SK-N-SH (cell line): Measurements from ENCODE around the gene STRADB. TPM values are rescaled to one million over a fixed set of nuclear protein-coding genes. Genes with fewer than 3 reads are reported as not detected.

Experiments
- CTCF ChIA-PET: fragments of 300-600, 350-600 bp; formaldehyde crosslinking; extraction: SDS; loops from one replicate; lab custom pipeline; 2021; lab: Yijun Ruan, JAX
- POLR2A ChIA-PET: fragments of 350-600 bp; sonication (Branson Sonifier 250); formaldehyde crosslinking; extraction: SDS; loops from one replicate; lab custom pipeline; 2020; ENCODE audit warnings: antibody characterized with exemption, inconsistent platforms; lab: Yijun Ruan, JAX
- DNase-seq: peaks from one replicate; pipeline ENCODE4 v3.0.0; 2012
- H2AFZ ChIP-seq: fragments of 200-600 bp; sonication (generic); 2 replicates; pipeline ENCODE4 v1.8.1; 2016; ENCODE audit warnings: antibody characterized with exemption, mild to moderate bottlenecking, low read depth
- H3F3A ChIP-seq: fragments of 200-600 bp; sonication (generic); replicated peaks from 2 replicates; pipeline ENCODE3; 2016; ENCODE audit warnings: antibody characterized with exemption, mild to moderate bottlenecking; ENCODE audit not compliant: insufficient read depth
- H3K27ac ChIP-seq, 2 experiments: fragments of 200-500 bp in 1 of 2; fragments of 200-600 bp in 1 of 2; sonication (Bioruptor generic) in 1 of 2; sonication (generic), shearing (Covaris generic) in 1 of 2; 2 replicates each; pipeline versions ENCODE4 v1.5.1 to v1.6.1; 2014 to 2016; ENCODE audit warnings: low read depth in 2 of 2, inconsistent platforms in 1 of 2, low read length in 1 of 2, mild to moderate bottlenecking in 1 of 2, mixed read lengths in 1 of 2
- H3K27me3 ChIP-seq: fragments of 200-600 bp; sonication (generic), shearing (Covaris generic); 2 replicates; pipeline ENCODE4 v1.6.1; 2016; ENCODE audit warnings: mixed run types; ENCODE audit not compliant: insufficient read depth
- H3K36me3 ChIP-seq, 2 experiments: fragments of 200-500 bp in 1 of 2; fragments of 200-600 bp in 1 of 2; sonication (Bioruptor generic) in 1 of 2; sonication (generic) in 1 of 2; replicated peaks in 1 of 2; 2 replicates each; pipeline versions ENCODE3 to v1.5.1; 2014 to 2016; ENCODE audit warnings: low read length in 1 of 2, mild to moderate bottlenecking in 1 of 2; ENCODE audit not compliant: insufficient read depth in 2 of 2, control insufficient read depth in 1 of 2
- H3K4me1 ChIP-seq, 2 experiments: fragments of 200-500 bp in 1 of 2; fragments of 200-600 bp in 1 of 2; sonication (Bioruptor generic) in 1 of 2; sonication (generic), shearing (Covaris generic) in 1 of 2; 2 replicates each; pipeline versions ENCODE4 v1.5.1 to v1.6.1; 2014 to 2016; ENCODE audit warnings: low read depth in 1 of 2, low read length in 1 of 2, mixed run types in 1 of 2; ENCODE audit not compliant: insufficient read depth in 2 of 2, control insufficient read depth in 1 of 2
- H3K4me2 ChIP-seq: fragments of 200-600 bp; sonication (generic), shearing (Covaris generic); 2 replicates; pipeline ENCODE4 v1.6.1; 2017; ENCODE audit warnings: mixed run types
- H3K4me3 ChIP-seq, 2 experiments: fragments of 200-500 bp in 1 of 2; fragments of 200-600 bp in 1 of 2; sonication (Bioruptor generic) in 1 of 2; sonication (generic), shearing (Covaris generic) in 1 of 2; 2 replicates each; pipeline versions ENCODE4 v1.5.1 to v1.8.1; 2014 to 2016; ENCODE audit warnings: low read depth in 2 of 2, inconsistent platforms in 1 of 2, low read length in 1 of 2, mild to moderate bottlenecking in 1 of 2, mixed read lengths in 1 of 2, moderate library complexity in 1 of 2
- H3K79me2 ChIP-seq: fragments of 200-600 bp; sonication (generic); 2 replicates; pipeline ENCODE4 v1.8.1; 2017; ENCODE audit warnings: mild to moderate bottlenecking; ENCODE audit not compliant: insufficient read depth
- H3K9ac ChIP-seq: fragments of 200-600 bp; sonication (generic); 2 replicates; pipeline ENCODE4 v1.6.1; 2017; ENCODE audit warnings: mixed run types
- H3K9me2 ChIP-seq: fragments of 200-600 bp; sonication (generic); 2 replicates; pipeline ENCODE4 v1.6.1; 2017; ENCODE audit warnings: mixed run types
- H3K9me3 ChIP-seq: fragments of 200-600 bp; sonication (generic); 2 replicates; pipeline ENCODE4 v1.6.1; 2017; ENCODE audit warnings: mixed run types, mild to moderate bottlenecking, moderate library complexity
- H4K20me1 ChIP-seq: fragments of 200-600 bp; sonication (generic); 2 replicates; pipeline ENCODE4 v1.6.1; 2017; ENCODE audit warnings: mild to moderate bottlenecking, mixed run types; ENCODE audit not compliant: insufficient read depth
- CHD2 ChIP-seq: fragments of 150-350 bp; IDR thresholded peaks from 2 replicates; pipeline ENCODE4 v1.6.1; 2018; ENCODE audit warnings: low read length; ENCODE audit not compliant: partially characterized antibody
- FOSL2 ChIP-seq: IDR thresholded peaks from 2 replicates; pipeline ENCODE4 v1.4.0; 2012; ENCODE audit warnings: low read depth, mild to moderate bottlenecking, moderate library complexity, borderline replicate concordance
- FOXJ3 ChIP-seq: sonication (generic); formaldehyde crosslinking; IDR thresholded peaks from 2 replicates; pipeline ENCODE4 v1.5.1; 2020; ENCODE audit warnings: mild to moderate bottlenecking, missing genetic modification reagents
- FOXM1 ChIP-seq: IDR thresholded peaks from 2 replicates; pipeline ENCODE4 v1.4.0; 2012; ENCODE audit warnings: low read depth, mild to moderate bottlenecking
- GABPA ChIP-seq: IDR thresholded peaks from 2 replicates; pipeline ENCODE4 v1.4.0; 2012; ENCODE audit warnings: low read depth, mild to moderate bottlenecking
- GATA2 ChIP-seq: sonication (generic); formaldehyde crosslinking; IDR thresholded peaks from 2 replicates; pipeline ENCODE4 v1.5.0; 2020; ENCODE audit warnings: mild to moderate bottlenecking, missing genetic modification reagents
- JUND ChIP-seq: IDR thresholded peaks from 2 replicates; pipeline ENCODE4 v1.4.0; 2012
- MEF2A ChIP-seq: IDR thresholded peaks from 2 replicates; pipeline ENCODE4 v1.4.0; 2012; ENCODE audit warnings: low read depth, borderline replicate concordance
- MXI1 ChIP-seq: IDR thresholded peaks from 2 replicates; pipeline ENCODE4 v1.6.1; 2012; ENCODE audit warnings: mild to moderate bottlenecking, low read depth, low read length, improper control_type of control experiment
- NFIC ChIP-seq: IDR thresholded peaks from 2 replicates; pipeline ENCODE4 v1.4.0; 2012; ENCODE audit warnings: borderline replicate concordance
- RCOR1 ChIP-seq: fragments of 150-350 bp; IDR thresholded peaks from 2 replicates; pipeline ENCODE4 v1.6.1; 2017; ENCODE audit warnings: antibody characterized with exemption, low read length
- RFX5 ChIP-seq: IDR thresholded peaks from 2 replicates; pipeline ENCODE4 v1.6.1; 2012; ENCODE audit warnings: mild to moderate bottlenecking, improper control_type of control experiment, low read length
- RXRA ChIP-seq: IDR thresholded peaks from 2 replicates; pipeline ENCODE4 v1.4.0; 2012; ENCODE audit warnings: low read depth, mild to moderate bottlenecking, borderline replicate concordance
- SIN3A ChIP-seq: IDR thresholded peaks from 2 replicates; pipeline ENCODE4 v1.6.1; 2012; ENCODE audit warnings: low read depth, mild to moderate bottlenecking, low read length, moderate library complexity, borderline replicate concordance
- SMC3 ChIP-seq: IDR thresholded peaks from 2 replicates; pipeline ENCODE4 v1.6.1; 2012; ENCODE audit warnings: low read depth, low read length, improper control_type of control experiment
- TAF1 ChIP-seq: IDR thresholded peaks from 2 replicates; pipeline ENCODE4 v1.6.1; 2012; ENCODE audit warnings: low read depth, mild to moderate bottlenecking, low read length, moderate library complexity, borderline replicate concordance
- TCF12 ChIP-seq: IDR thresholded peaks from 2 replicates; pipeline ENCODE4 v1.4.0; 2012
- TEAD4 ChIP-seq: IDR thresholded peaks from 2 replicates; pipeline ENCODE4 v1.4.0; 2012; ENCODE audit warnings: mild to moderate bottlenecking, borderline replicate concordance; ENCODE audit not compliant: insufficient read depth
- USF1 ChIP-seq: IDR thresholded peaks from 2 replicates; pipeline ENCODE4 v1.4.0; 2012; ENCODE audit warnings: low read depth, borderline replicate concordance
- WGBS: methylation state at CpG from one replicate; pipeline ENCODE4 v1.1.6; 2017; ENCODE audit warnings: low lambda C conversion rate; 5-methylcytosine and 5-hydroxymethylcytosine counted together
- polyA plus RNA-seq, 3 experiments: library from polyadenylated mRNA; depleted of rRNA; stranded (reverse); fragments of >200 nt; gene quantifications; 2 replicates each; pipeline ENCODE4 v1.2.3, GENCODE V29; 2012
- TF ChIP-seq, protein P1 (sequence below): IDR thresholded peaks from 2 replicates; pipeline ENCODE4 v1.4.0; 2012; ENCODE audit warnings: low read depth, borderline replicate concordance
- TF ChIP-seq, protein P2 (sequence below): IDR thresholded peaks from 2 replicates; pipeline ENCODE4 v1.4.0; 2012; ENCODE audit warnings: low read depth
- TF ChIP-seq, protein P3 (sequence below): fragments of 200-600 bp; sonication (generic); IDR thresholded peaks from 2 replicates; pipeline ENCODE4 v1.6.1; 2017; ENCODE audit warnings: antibody characterized with exemption, mild to moderate bottlenecking, moderate library complexity
- TF ChIP-seq, protein P4 (sequence below): fragments of 150-350 bp; IDR thresholded peaks from 2 replicates; pipeline ENCODE4 v1.6.1; 2017; ENCODE audit warnings: antibody characterized with exemption, low read length, low read depth, borderline replicate concordance

The STRADB gene, protein sequence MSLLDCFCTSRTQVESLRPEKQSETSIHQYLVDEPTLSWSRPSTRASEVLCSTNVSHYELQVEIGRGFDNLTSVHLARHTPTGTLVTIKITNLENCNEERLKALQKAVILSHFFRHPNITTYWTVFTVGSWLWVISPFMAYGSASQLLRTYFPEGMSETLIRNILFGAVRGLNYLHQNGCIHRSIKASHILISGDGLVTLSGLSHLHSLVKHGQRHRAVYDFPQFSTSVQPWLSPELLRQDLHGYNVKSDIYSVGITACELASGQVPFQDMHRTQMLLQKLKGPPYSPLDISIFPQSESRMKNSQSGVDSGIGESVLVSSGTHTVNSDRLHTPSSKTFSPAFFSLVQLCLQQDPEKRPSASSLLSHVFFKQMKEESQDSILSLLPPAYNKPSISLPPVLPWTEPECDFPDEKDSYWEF
- 27.0 and 33.6 TPM in 2 replicates for polyA plus RNA-seq (2012; rRNA removed)
- polyA plus RNA-seq (2012; cell fraction: cytosol; rRNA removed): 36.9 and 37.8 TPM in 2 replicates
- polyA plus RNA-seq (2012; cell fraction: nucleus; rRNA removed): 22.3 and 42.9 TPM in 2 replicates

GRCh38 chr2:201451292-201452057 is at the start of gene STRADB, which contains the start of gene TRAK2:
STRADB (plus strand) TSS chr2:201451740; CDS start chr2:201454841, 3,101 bp downstream.
TRAK2 (minus strand) TSS chr2:201451458; CDS start chr2:201420507, 30,951 bp downstream.
- peak within 1 kb of the TSS; percentile 95 to 98 for H3K4me3 ChIP-seq
- H3K27me3 ChIP-seq: no peaks in the 10 kb centered on the region
- H3K36me3 ChIP-seq: peaks cover 9 to 11% of the 10 kb centered on the region in 2 experiments
- no peaks in the 10 kb centered on the region for H4K20me1 ChIP-seq
- H3K4me2 ChIP-seq: peak within 1 kb of the TSS; percentile 89
- H3K79me2 ChIP-seq: peaks cover 58% of the 10 kb centered on the region
- peak within 1 kb of the TSS; percentile 88 for H3K9ac ChIP-seq
- H3K27ac ChIP-seq: peak within 1 kb of the TSS; percentile 86 to 93
- peaks cover 6 to 13% of the 10 kb centered on the region in 2 experiments; a peak in 3 of 4 replicates for H3K4me1 ChIP-seq
- peak; percentile 96 for DNase-seq
- WGBS: 0% methylated on average over 14 of the region's 78 CpGs
- POLR2A ChIA-PET: interaction anchor here (0.8 to 1.5 kb wide), 4 partner anchors 11 to 587 kb away, joined by 3 to 5 read pairs (median 4); partner anchors contain the start of gene CLK1
- no peaks in the 10 kb centered on the region for H3K9me3 ChIP-seq
- CTCF ChIA-PET: interaction anchor here (0.7 to 3.7 kb wide), 7 partner anchors 10 to 220 kb away, joined by 3 to 16 read pairs (median 3); no protein-coding TSS in a partner anchor
- peak within 1 kb of the TSS; percentile 77 for H2AFZ ChIP-seq
- peaks cover 4% of the 10 kb centered on the region for H3F3A ChIP-seq
- no peaks in the 10 kb centered on the region for H3K9me2 ChIP-seq
- TF ChIP-seq MEF2A (no peak), SMC3 (peak; percentile 5; the same call in 1 of the 2 replicates), CHD2 (peak; percentile 90), FOXM1 (no peak), FOSL2 (peak; percentile 8; the same call in 1 of the 2 replicates), RXRA (no peak), FOXJ3 (CRISPR knock-in tag) (no peak), MXI1 (peak; percentile 92; the same call in 1 of the 2 replicates), TCF12 (peak; percentile 34; the same call in 1 of the 2 replicates), GATA2 (CRISPR knock-in tag) (no peak), GABPA (no peak; the same call in 1 of the 2 replicates), RFX5 (no peak), USF1 (no peak), JUND (no peak), TAF1 (peak; percentile 64), SIN3A (peak; percentile 74), TEAD4 (no peak), RCOR1 (no peak), NFIC (no peak)
- TF ChIP-seq, protein P1, sequence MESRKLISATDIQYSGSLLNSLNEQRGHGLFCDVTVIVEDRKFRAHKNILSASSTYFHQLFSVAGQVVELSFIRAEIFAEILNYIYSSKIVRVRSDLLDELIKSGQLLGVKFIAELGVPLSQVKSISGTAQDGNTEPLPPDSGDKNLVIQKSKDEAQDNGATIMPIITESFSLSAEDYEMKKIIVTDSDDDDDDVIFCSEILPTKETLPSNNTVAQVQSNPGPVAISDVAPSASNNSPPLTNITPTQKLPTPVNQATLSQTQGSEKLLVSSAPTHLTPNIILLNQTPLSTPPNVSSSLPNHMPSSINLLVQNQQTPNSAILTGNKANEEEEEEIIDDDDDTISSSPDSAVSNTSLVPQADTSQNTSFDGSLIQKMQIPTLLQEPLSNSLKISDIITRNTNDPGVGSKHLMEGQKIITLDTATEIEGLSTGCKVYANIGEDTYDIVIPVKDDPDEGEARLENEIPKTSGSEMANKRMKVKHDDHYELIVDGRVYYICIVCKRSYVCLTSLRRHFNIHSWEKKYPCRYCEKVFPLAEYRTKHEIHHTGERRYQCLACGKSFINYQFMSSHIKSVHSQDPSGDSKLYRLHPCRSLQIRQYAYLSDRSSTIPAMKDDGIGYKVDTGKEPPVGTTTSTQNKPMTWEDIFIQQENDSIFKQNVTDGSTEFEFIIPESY: no peak
- TF ChIP-seq, protein P2, sequence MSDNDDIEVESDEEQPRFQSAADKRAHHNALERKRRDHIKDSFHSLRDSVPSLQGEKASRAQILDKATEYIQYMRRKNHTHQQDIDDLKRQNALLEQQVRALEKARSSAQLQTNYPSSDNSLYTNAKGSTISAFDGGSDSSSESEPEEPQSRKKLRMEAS: peak; percentile 50; the same call in 1 of the 2 replicates
- TF ChIP-seq, protein P3, sequence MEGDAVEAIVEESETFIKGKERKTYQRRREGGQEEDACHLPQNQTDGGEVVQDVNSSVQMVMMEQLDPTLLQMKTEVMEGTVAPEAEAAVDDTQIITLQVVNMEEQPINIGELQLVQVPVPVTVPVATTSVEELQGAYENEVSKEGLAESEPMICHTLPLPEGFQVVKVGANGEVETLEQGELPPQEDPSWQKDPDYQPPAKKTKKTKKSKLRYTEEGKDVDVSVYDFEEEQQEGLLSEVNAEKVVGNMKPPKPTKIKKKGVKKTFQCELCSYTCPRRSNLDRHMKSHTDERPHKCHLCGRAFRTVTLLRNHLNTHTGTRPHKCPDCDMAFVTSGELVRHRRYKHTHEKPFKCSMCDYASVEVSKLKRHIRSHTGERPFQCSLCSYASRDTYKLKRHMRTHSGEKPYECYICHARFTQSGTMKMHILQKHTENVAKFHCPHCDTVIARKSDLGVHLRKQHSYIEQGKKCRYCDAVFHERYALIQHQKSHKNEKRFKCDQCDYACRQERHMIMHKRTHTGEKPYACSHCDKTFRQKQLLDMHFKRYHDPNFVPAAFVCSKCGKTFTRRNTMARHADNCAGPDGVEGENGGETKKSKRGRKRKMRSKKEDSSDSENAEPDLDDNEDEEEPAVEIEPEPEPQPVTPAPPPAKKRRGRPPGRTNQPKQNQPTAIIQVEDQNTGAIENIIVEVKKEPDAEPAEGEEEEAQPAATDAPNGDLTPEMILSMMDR: peak; percentile 33; the same call in 1 of the 2 replicates
- TF ChIP-seq, protein P4, sequence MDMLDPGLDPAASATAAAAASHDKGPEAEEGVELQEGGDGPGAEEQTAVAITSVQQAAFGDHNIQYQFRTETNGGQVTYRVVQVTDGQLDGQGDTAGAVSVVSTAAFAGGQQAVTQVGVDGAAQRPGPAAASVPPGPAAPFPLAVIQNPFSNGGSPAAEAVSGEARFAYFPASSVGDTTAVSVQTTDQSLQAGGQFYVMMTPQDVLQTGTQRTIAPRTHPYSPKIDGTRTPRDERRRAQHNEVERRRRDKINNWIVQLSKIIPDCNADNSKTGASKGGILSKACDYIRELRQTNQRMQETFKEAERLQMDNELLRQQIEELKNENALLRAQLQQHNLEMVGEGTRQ: no peak
